SK-N-MC (cell line): ENCODE data around the gene ADIPOR2.

Source experiments
- FOXP2 ChIP-seq: optimal IDR thresholded peaks from 2 replicates; pipeline ENCODE3; 2011; ENCODE audit warnings: mild to moderate bottlenecking, moderate library complexity; ENCODE audit not compliant: insufficient read depth; ENCODE audit errors: extremely low read length, control extremely low read depth
- POLR2AphosphoS5 ChIP-seq: IDR thresholded peaks from 2 replicates; pipeline ENCODE4 v1.6.1; 2012; ENCODE audit warnings: mild to moderate bottlenecking, low read depth, low read length, borderline replicate concordance

DNA sequence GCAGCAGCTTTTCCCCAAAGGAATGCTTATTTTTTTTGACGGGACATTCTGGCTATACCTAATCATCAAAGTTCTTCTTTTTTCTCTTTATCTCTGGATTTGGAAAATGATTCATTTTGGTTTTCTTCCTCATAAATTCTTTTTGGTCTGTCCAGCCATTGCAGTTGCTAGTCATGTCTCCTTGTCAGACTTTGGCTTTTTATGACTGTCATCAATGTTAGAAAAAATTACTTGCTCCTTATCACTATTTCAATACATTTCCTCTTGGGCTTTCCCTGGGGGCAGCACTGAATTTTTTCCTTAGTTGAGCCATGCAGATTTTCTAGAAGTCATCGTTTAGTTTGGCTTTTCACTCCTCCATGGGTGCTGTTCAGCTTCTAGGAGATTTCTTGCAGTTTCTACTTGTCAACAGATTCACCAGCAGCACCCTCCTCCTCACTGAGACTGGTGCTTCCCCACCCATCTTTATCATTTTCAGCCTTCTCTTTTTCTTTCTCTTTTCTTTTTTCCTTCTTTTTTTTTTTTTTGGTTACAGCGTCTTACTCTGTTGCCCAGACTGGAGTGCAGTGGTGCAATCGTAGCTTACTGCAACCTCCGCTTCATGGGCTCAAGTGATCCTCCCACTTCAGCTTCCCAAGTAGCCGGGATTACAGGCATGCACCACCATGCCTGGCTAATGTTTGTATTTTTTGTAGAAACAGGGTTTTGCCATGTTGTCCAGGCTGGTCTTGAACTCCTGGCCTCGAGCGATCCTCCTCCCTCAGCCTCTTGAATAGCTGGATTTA is 5.2 kb downstream of the ADIPOR2 start:
- no peak for TF ChIP-seq FOXP2
- TF ChIP-seq POLR2AphosphoS5, result no peak
